GM19467 (cell line): ENCODE data around the gene ATG7.
A peak's percentile ranks its signal among the peaks of the same experiment; 100 is the strongest.

Experiments used
- ATAC-seq: cut with Tn5 transposase; IDR thresholded peaks from one replicate; pipeline ENCODE4 v1.9.1; 2021; ENCODE audit warnings: mild to moderate bottlenecking, moderate library complexity; ENCODE audit not compliant: unreplicated experiment

The ATG7 gene

GRCh38 chr3:11271986-11272904 lies at the start of gene ATG7:
Gene ATG7, plus strand, starts transcription at chr3:11272397. Its CDS starts 26,299 bp downstream, at chr3:11298696.
- ATAC-seq = peak; percentile 95

GRCh38 chr3:11224010-11224409 lies 48.2 kb upstream of the ATG7 start:
- no peak for ATAC-seq

- ATAC-seq = no peak
Measured at GRCh38 chr3:11224870-11225229, 47.3 kb upstream of the ATG7 start.

GRCh38 chr3:11226042-11226370 lies 46.2 kb upstream of the ATG7 start:
- no peak for ATAC-seq

GRCh38 chr3:11228041-11228440 lies 44.2 kb upstream of the ATG7 start:
- no peak for ATAC-seq

- no peak for ATAC-seq
Measured at GRCh38 chr3:11230125-11230524, 42.1 kb upstream of the ATG7 start.

- ATAC-seq = no peak
Measured at GRCh38 chr3:11230832-11231231, 41.4 kb upstream of the ATG7 start.

GRCh38 chr3:11235385-11235784 lies 36.8 kb upstream of the ATG7 start:
- no peak for ATAC-seq

- no peak for ATAC-seq
Measured at GRCh38 chr3:11236588-11237461, 35.4 kb upstream of the ATG7 start.

- no peak for ATAC-seq
Measured at GRCh38 chr3:11238060-11238459, 34.1 kb upstream of the ATG7 start.

- no peak for ATAC-seq
Measured at GRCh38 chr3:11238880-11239279, 33.3 kb upstream of the ATG7 start.

- no peak for ATAC-seq
Measured at GRCh38 chr3:11239796-11240195, 32.4 kb upstream of the ATG7 start.

GRCh38 chr3:11240496-11240895 lies 31.7 kb upstream of the ATG7 start:
- no peak for ATAC-seq

GRCh38 chr3:11244121-11244677 lies 28.0 kb upstream of the ATG7 start:
- no peak for ATAC-seq

GRCh38 chr3:11245276-11245675 lies 26.9 kb upstream of the ATG7 start:
- no peak for ATAC-seq

- no peak for ATAC-seq
Measured at GRCh38 chr3:11245827-11246662, 26.2 kb upstream of the ATG7 start.

GRCh38 chr3:11246663-11246970 lies 25.6 kb upstream of the ATG7 start:
- no peak for ATAC-seq

- ATAC-seq = no peak
Measured at GRCh38 chr3:11247362-11247761, 24.8 kb upstream of the ATG7 start.

- ATAC-seq = no peak
Measured at GRCh38 chr3:11248596-11248995, 23.6 kb upstream of the ATG7 start.

GRCh38 chr3:11250902-11251806 lies 21.0 kb upstream of the ATG7 start:
- ATAC-seq = no peak
